PC-3 (cell line): ENCODE results near the gene NAP1L4. TPM values are rescaled to one million over a fixed set of nuclear protein-coding genes. Genes with fewer than 3 reads are reported as not detected.

Experiments
- ATAC-seq: fragments of 200-7000 bp; cut with Tn5 transposase; 2 replicates; pipeline ENCODE4 v1.9.1; 2020; ENCODE audit warnings: mild to moderate bottlenecking, moderate library complexity
- BruUV-seq: library from RNA; stranded (reverse); fragments of 400-500 nt; replicated peaks from 2 replicates; lab custom pipeline; 2021; lab: Mats Ljungman, UMichigan
- CTCF ChIA-PET: fragments of 300-600 bp; sonication (Branson Sonifier 250); formaldehyde crosslinking; loops from one replicate; lab custom pipeline; 2022; ENCODE audit warnings: antibody characterized with exemption; lab: Charles Lee
- POLR2A ChIA-PET: fragments of 300-600 bp; sonication (Branson Sonifier 250); formaldehyde crosslinking; loops from one replicate; lab custom pipeline; 2022; ENCODE audit warnings: antibody characterized with exemption; ENCODE audit not compliant: unreplicated experiment; lab: Charles Lee
- DNase-seq: peaks from one replicate; pipeline ENCODE4 v3.0.0-alpha.2; 2015
- H2AFZ ChIP-seq: fragments of 300-600 bp; sonication (generic); 2 replicates; pipeline ENCODE4 v1.6.0; 2016; ENCODE audit warnings: antibody characterized with exemption, low read length
- H3F3A ChIP-seq: fragments of 300-600 bp; sonication (generic); one replicate; pipeline ENCODE4 v1.6.0; 2017; ENCODE audit warnings: antibody characterized with exemption, low read length, control low read depth, mild to moderate bottlenecking; ENCODE audit not compliant: unreplicated experiment
- H3K27ac ChIP-seq: fragments of 300-600 bp; sonication (generic); 2 replicates; pipeline ENCODE4 v1.5.1; 2016; ENCODE audit warnings: mild to moderate bottlenecking, low read length
- H3K27me3 ChIP-seq: fragments of 300-600 bp; sonication (generic); 2 replicates; pipeline ENCODE4 v1.6.1; 2016; ENCODE audit warnings: low read length, mixed read lengths
- H3K36me3 ChIP-seq: fragments of 300-600 bp; sonication (generic); 2 replicates; pipeline ENCODE4 v1.6.1; 2016; ENCODE audit warnings: low read depth, mixed run types, low read length, mixed read lengths
- H3K4me1 ChIP-seq: fragments of 300-600 bp; sonication (generic); 2 replicates; pipeline ENCODE4 v1.5.1; 2016; ENCODE audit warnings: low read length; ENCODE audit not compliant: insufficient read depth
- H3K4me2 ChIP-seq: fragments of 300-600 bp; sonication (generic); 2 replicates; pipeline ENCODE4 v1.6.0; 2016; ENCODE audit warnings: low read length
- H3K4me3 ChIP-seq: fragments of 300-600 bp; sonication (generic); 2 replicates; pipeline ENCODE4 v1.5.1; 2016; ENCODE audit warnings: mild to moderate bottlenecking, low read length, mixed read lengths
- H3K79me2 ChIP-seq: fragments of 300-600 bp; sonication (generic); 2 replicates; pipeline ENCODE4 v1.6.1; 2017; ENCODE audit warnings: low read length, mixed read lengths
- H3K9ac ChIP-seq: fragments of 300-600 bp; sonication (generic); 2 replicates; pipeline ENCODE4 v1.6.0; 2016; ENCODE audit warnings: mild to moderate bottlenecking, low read length
- H3K9me2 ChIP-seq: fragments of 300-600 bp; sonication (generic); replicated peaks from 2 replicates; pipeline ENCODE4 v1.6.1; 2016; ENCODE audit warnings: mixed run types, low read length, mixed read lengths
- H3K9me3 ChIP-seq: fragments of 300-600 bp; sonication (generic); 2 replicates; pipeline ENCODE4 v1.6.1; 2016; ENCODE audit warnings: low read length, mixed read lengths
- H4K20me1 ChIP-seq: fragments of 300-600 bp; sonication (generic); 2 replicates; pipeline ENCODE4 v1.6.1; 2016; ENCODE audit warnings: low read length, mixed read lengths
- CTCF ChIP-seq: fragments of 300-600 bp; sonication (generic); conservative IDR thresholded peaks from 2 replicates; pipeline ENCODE4 v1.5.1; 2017; ENCODE audit warnings: antibody characterized with exemption, low read depth, mild to moderate bottlenecking, low read length
- EZH2 ChIP-seq: fragments of 300-600 bp; sonication (generic); IDR thresholded peaks from one replicate; pipeline ENCODE4 v1.6.1; 2017; ENCODE audit warnings: antibody characterized with exemption, mild to moderate bottlenecking, low read length; ENCODE audit not compliant: unreplicated experiment
- EZH2phosphoT487 ChIP-seq: fragments of 300-600 bp; sonication (generic); IDR thresholded peaks from 2 replicates; pipeline ENCODE4 v1.6.1; 2018; ENCODE audit warnings: mild to moderate bottlenecking, antibody characterized with exemption, low read length, borderline replicate concordance
- intact Hi-C: fragments of 100-400 bp; cut with micrococcal nuclease; formaldehyde crosslinking; loops from 2 replicates; pipeline ENCODE4 v1.9.0; 2023
- total RNA-seq: library from RNA; depleted of rRNA; stranded (reverse); fragments of >200 nt; gene quantifications from 2 replicates; pipeline ENCODE4 v1.2.3, GENCODE V29; 2014

NAP1L4 gene
- total RNA-seq, 1 experiment from 2014 or later: 115 TPM

- H3K4me3 ChIP-seq: no peak overlapping the region
- peaks cover 22% of the 10 kb centered on the region; the same call in 1 of the 2 replicates for H3K36me3 ChIP-seq
- no peak overlapping the region for H3K4me2 ChIP-seq
- BruUV-seq: no TSS peak
- H3F3A ChIP-seq: no peaks in the 10 kb centered on the region
- ChIA-PET POLR2A (no interaction called here), CTCF (no interaction called here)
- no peak for DNase-seq
- ATAC-seq: no peak
- H4K20me1 ChIP-seq: no peaks in the 10 kb centered on the region
- H3K79me2 ChIP-seq: no peaks in the 10 kb centered on the region
- no peaks in the 10 kb centered on the region for H3K4me1 ChIP-seq
- H3K9me2 ChIP-seq: no peaks in the 10 kb centered on the region
- H3K27ac ChIP-seq: no peak overlapping the region
- no peak for TF ChIP-seq EZH2phosphoT487
- TF ChIP-seq EZH2: no peak
- TF ChIP-seq CTCF: no peak
- intact Hi-C loops: no loop called here
- no peaks in the 10 kb centered on the region for H3K9me3 ChIP-seq
- H3K27me3 ChIP-seq: no peaks in the 10 kb centered on the region
- no peak overlapping the region for H2AFZ ChIP-seq
- no peak overlapping the region for H3K9ac ChIP-seq
Observed at GRCh38 chr11:3015796-3016195, 23.7 kb upstream of the NAP1L4 start.

- intact Hi-C loops: no loop called here
- H3K9me2 ChIP-seq: no peaks in the 10 kb centered on the region
- CTCF ChIA-PET: no interaction called here
Observed at GRCh38 chr11:3014943-3015342, 22.8 kb upstream of the NAP1L4 start.

More at GRCh38 chr11:3014943-3015342, 22.8 kb upstream of the NAP1L4 start:
- no peaks in the 10 kb centered on the region for H3K9me3 ChIP-seq
- H3K36me3 ChIP-seq: peaks cover 17% of the 10 kb centered on the region; the same call in 1 of the 2 replicates
- H3K27me3 ChIP-seq: no peaks in the 10 kb centered on the region
- H4K20me1 ChIP-seq: no peaks in the 10 kb centered on the region
- H3K9ac ChIP-seq: no peak overlapping the region
- H3K4me1 ChIP-seq: no peaks in the 10 kb centered on the region
- H3K4me3 ChIP-seq: no peak overlapping the region
- TF ChIP-seq EZH2phosphoT487 (no peak), CTCF (no peak), EZH2 (no peak)
- no peak overlapping the region for H2AFZ ChIP-seq
- H3F3A ChIP-seq: no peaks in the 10 kb centered on the region
- DNase-seq (no peak), ATAC-seq (no peak)
- no TSS peak for BruUV-seq
- POLR2A ChIA-PET: interaction anchor here (0.6 kb wide), 1 partner anchor 669 kb away, joined by 5 read pairs; no protein-coding TSS in a partner anchor
- H3K27ac ChIP-seq: no peak overlapping the region
- no peak overlapping the region for H3K4me2 ChIP-seq
- H3K79me2 ChIP-seq: no peaks in the 10 kb centered on the region
